CD4-positive, alpha-beta T cell treated with Interleukin-4 for 4 hours (primary cell): ENCODE data around the gene TMTC2.
"Not testable (repeated sequence)": the region's sequence is repeated elsewhere in the genome, so short reads cannot be mapped to it uniquely, and the experiment has no call there.

ENCODE experiments used
- DNase-seq: peaks from one replicate; pipeline ENCODE4 v3.0.0-alpha.2; 2020

The TMTC2 gene

GRCh38 chr12:82730953-82731459 lies 44.3 kb downstream of the TMTC2 start:
- no peak for DNase-seq

GRCh38 chr12:82740129-82741000 lies 53.7 kb downstream of the TMTC2 start:
- DNase-seq: no peak

GRCh38 chr12:82745063-82745674 lies 58.5 kb downstream of the TMTC2 start:
- DNase-seq: no peak

DNA sequence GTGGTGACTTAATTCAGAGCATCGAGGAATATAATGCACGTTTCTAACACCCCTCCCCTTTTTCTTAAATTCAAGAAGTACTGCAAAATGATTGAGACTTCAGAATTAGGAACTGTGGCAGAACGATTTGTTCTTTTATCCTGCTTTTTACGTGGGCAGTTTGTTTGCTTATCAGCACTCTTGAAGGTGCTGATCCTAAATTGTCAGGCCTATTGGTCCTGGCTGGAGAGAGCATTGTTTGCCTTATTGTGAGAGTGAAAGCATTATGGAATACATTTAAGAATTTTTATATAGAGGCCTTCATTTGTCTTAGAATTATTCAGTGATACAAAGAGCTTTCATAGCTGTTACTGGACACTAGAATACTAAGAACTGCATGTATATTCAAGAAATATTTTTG lies 59.1 kb downstream of the TMTC2 start:
- no peak for DNase-seq

- DNase-seq: no peak
Observed at GRCh38 chr12:82746668-82747067, 60.0 kb downstream of the TMTC2 start.

- DNase-seq: no peak
Observed at GRCh38 chr12:82749015-82749414, 62.3 kb downstream of the TMTC2 start.

- no peak for DNase-seq
Observed at GRCh38 chr12:82754856-82755255, 68.2 kb downstream of the TMTC2 start.

GRCh38 chr12:82756303-82756702 lies 69.6 kb downstream of the TMTC2 start:
- DNase-seq: no peak

GRCh38 chr12:82757059-82757458 lies 70.4 kb downstream of the TMTC2 start:
- no peak for DNase-seq

GRCh38 chr12:82757656-82758055 lies 71.0 kb downstream of the TMTC2 start:
- DNase-seq: no peak

DNA sequence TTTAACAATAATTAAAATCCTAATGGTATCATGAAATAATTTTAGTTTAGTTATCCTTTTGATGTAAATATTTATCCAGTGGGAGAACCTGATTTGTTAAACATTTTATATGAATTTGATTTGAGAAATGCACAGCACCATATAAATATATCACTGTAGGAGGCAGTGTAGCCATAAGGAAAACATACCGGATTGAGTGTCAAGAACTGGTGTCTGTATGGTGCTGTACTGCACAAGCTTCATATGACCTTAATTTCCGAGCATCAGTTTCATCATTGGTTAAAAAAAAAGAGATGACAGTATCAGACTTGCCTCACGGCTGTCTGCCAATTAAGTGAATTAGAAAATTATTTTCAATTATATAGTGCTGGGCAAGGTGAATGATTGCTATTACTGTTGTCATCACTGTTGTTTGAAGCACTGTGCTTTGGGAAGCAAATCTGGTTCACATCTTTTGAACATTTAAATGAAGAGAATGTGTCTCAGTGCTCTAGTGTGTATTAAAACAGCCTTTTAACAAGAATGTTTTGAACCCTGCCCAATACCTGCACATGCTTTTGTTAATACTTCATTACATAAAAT lies 72.1 kb downstream of the TMTC2 start:
- no peak for DNase-seq

- DNase-seq: no peak
Observed at GRCh38 chr12:82760423-82760822, 73.7 kb downstream of the TMTC2 start.

DNA sequence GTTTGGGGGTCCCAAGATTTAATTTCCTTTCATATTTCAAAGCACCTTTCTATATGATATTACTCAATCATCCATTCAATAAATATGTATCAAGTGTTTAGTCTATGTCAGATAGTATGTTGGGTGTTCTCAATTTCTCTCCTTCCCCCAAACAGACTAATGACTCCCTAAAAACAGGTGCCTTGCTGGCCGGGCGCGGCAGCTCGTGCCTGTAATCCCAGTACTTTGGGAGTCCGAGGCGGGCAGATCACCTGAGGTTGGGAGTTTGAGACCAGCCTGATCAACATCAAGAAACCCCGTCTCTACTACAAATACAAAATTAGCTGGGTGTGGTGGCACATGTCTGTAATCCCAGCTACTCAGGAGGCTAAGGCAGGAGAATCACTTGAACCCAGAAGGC lies 78.5 kb downstream of the TMTC2 start:
- DNase-seq: not testable (repeated sequence)

- DNase-seq: no peak
Observed at GRCh38 chr12:82765971-82766705, 79.4 kb downstream of the TMTC2 start.

DNA sequence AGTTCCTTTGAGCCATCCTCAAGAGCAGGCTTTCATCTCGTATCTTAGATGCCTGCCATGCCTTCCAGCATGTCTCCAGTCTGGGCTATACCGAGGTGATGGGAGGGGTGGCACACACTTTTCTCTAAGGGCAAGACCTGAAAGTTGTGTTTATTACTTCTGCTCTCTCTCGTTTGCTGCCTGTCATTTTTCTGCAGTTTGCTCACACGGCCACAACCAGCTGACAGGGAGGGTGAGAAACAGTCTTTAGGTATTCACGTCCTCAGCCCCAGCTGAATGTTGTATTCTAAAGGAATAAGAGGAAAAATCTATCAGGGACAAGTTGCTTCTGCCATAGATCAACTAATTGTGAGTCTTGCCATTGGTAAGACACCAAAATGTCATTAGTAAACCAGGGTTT lies 88.0 kb downstream of the TMTC2 start:
- DNase-seq: no peak

- no peak for DNase-seq
Observed at GRCh38 chr12:82780517-82780916, 93.8 kb downstream of the TMTC2 start.

DNA sequence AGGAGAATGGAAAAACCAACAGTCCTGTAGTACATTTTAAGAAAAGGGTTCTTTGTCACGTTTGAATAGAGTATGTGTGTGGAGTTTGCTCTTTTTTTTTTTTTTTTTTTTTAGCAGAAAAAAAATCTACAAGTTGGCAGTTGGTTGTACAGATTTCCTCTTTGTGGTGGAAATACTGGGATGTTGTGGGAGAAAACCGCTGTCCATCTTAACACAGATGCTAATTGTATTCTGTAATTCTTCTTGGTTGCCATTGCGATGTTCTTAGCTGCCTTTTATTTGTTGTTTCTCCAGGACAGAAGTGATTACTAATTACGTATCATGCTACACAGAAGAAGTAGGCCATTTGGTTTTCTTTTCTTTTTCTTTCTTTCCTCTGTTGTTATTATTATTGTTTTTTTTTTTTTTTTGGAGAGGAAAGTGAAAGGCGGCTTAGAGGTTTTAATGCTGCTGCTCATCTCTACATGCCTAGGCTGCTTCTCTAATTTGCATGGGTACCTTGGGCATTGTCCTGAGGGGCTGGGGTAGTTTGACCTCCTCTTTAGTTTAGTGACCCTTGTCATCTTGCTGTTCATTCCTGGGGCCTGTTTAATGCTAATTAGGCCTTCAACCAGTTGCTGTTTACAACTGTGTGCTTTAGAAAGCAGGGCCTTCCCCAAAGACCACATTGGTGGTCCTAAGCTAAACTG lies 94.7 kb downstream of the TMTC2 start:
- DNase-seq: no peak

DNA sequence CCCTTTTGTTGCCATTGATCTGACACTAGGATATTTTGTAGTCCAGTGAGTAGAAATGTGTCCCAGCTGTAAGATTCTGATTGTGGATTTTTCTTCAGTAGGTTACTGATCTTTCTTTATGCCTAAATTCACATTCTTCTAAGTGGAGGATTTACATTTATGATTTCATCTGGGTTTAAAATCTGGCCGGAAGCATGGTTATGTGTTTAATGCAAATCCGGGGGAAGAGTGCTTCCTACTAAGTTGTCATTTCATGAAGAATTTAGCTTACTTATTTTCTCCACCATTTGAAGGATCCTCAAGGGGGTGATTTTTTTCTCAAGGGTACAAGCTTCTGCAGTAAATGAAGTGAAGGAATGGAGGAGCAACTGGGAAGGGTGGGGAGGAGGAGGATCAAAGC lies 96.7 kb downstream of the TMTC2 start:
- DNase-seq: no peak

GRCh38 chr12:82787016-82787415 lies 100.3 kb downstream of the TMTC2 start:
- no peak for DNase-seq

DNA sequence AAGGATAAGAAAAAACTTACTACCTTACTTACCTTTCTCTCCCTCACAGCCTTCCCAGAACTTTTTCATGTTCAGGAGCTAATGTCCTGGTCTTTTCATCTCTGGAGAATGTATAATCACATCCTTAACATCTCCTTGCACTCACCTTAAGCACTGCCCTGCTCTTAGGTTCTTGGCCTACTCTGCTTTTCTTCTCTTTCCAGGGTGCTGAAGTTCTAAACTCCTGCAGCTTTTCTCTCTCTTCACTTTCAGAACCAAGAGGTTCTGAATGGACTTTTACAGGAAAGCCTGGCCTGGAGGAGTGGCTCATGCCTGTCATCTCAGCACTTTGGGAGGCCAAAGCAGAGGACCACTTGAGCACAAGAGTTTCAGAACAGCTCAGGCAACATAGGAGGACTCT lies 101.9 kb downstream of the TMTC2 start:
- no peak for DNase-seq

- DNase-seq: no peak
Observed at GRCh38 chr12:82789674-82790073, 103.0 kb downstream of the TMTC2 start.

DNA sequence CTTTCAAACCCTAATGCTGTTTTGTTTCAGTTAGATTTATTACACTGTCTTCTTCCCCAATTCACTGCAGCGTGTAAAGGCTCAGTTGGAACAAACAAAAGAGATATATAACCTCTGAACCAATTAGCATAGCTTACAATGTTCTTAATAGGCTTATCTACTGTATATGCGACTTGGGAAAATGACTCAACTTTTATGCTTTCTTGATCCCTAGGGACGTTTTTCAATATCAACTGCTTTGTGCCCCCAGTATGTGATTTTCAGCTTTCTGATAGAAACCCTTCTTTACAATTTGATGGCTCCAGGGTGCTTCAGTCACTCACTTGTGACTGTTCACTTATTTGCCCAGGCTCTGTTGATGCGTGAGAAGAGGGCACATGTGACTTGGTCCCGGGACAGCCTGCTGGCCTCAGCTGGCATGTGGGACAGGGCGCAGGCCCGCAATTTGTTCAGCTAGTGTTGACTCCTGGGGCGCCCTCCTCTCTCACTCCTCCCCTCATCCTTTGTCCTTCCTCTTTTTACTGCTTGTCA lies 107.1 kb downstream of the TMTC2 start:
- no peak for DNase-seq
